Activated CD4-positive, alpha-beta T cell treated with anti-CD3 and anti-CD28 coated beads, Interleukin-2, Interleukin-4, amounts not matched to agents 100 ng/mL and 50 ng/mL, durations not matched to agents 16 hours and 8 hours (primary cell): ENCODE measurements around the gene MAP3K13.
"Not testable (repeated sequence)": the region's sequence is repeated elsewhere in the genome, so short reads cannot be mapped to it uniquely, and the experiment has no call there.

Experiments used
- DNase-seq: peaks from one replicate; pipeline ENCODE4 v3.0.0-alpha.2; 2020; ENCODE audit warnings: low spot score

MAP3K13 gene

DNA sequence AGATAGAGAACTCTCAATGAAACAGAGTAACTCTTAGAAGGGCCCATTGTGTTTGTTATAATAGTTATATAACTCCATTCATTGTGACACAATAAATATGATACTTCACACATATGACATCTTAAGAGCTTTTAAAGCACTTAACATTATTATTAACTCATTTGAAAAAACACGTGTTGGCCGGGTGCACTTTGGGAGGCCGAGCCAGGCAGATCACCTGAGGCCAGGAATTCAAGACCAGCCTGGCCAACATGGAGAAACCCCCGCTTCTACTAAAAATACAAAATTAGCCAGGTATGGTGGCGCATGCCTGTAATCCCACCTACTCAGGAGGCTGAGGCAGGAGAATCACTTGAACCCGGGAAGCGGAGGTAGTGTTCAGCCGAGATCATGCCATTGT, 88.5 kb downstream of the MAP3K13 start:
- DNase-seq: not testable (repeated sequence)

DNA sequence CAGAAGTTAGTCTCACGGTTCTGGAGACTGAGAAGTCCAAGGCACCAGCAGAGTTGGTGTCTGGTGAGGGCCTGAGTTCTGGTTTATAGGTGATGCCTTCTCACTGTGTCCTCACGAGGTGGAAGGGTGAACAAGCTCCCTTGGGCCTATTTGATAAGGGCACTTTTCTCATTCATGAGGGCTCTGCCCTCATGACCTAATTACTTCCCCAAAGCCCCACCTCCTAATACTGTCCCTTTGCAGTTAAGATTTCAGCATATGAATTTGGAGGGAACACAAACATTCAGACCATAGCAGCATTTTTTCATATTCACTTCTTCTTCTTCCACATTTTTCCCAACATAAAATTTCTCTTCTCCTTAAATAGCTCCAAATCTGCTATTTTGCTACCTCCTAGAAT, 94.4 kb downstream of the MAP3K13 start:
- no peak for DNase-seq

DNA sequence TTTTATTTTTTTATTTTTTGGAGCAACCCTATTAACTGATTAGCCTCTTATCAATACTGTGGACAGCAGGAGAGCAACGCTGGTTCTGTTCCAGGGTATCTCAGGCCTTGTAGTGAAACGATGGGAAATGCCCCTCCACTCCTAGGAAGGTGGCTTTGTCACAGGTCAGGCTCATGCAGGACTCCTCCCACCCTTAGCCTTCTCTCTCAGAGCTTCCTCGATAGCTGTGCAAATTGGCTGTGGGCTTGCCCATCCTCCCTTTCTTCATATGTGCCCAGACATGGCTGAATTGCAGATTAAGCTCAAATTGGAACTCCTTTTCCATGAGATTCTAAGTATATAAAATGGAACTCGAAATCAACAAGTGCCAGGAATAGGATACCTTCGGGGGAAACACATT, 97.4 kb downstream of the MAP3K13 start:
- DNase-seq: no peak

DNA sequence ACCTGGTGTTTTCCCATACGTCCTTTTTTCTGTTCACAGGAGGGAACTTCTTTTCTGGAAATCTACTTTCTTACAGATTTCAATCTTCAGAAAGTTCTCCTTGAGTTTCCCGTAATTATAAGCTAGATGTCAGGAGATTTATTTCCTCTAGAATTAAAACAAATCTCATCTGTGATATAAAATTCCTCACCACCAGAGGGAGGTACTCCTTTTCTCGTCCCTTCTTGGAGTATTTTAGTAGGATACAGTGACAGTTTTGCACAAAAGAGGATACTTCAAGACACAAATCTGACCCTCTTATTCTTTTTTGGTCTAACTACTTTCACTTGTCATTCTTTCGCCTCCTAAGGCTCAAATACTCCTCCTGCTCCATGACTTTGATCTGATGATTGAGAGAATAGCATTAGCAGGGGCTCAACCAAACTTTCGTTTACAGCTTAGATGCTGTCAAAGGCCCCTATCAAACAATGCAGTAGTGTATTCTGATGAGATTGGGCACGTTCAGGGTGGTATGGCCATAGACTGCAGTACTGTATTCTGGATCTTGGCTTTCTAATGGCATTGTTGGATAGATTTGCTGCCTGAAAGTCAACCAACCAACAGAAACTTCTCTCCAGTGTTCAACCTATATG, 97.9 kb downstream of the MAP3K13 start:
- no peak for DNase-seq

DNA sequence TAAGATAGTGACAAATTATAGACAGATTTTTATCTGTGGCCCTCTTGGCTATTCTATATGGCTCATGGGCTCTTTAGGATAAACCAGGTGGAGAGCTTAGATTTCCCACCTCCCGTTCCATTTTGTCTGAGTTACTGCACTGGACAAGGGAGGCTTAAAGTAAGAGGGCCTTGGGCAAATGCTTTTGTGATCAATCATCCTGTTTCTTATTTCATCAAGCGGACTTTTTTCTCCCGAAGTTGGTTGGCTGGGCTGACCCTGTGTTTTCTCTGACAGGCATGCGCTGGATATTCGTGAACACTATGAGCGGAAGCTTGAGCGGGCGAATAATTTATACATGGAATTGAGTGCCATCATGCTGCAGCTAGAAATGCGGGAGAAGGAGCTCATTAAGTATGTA, 102.5 kb downstream of the MAP3K13 start:
- no peak for DNase-seq

DNA sequence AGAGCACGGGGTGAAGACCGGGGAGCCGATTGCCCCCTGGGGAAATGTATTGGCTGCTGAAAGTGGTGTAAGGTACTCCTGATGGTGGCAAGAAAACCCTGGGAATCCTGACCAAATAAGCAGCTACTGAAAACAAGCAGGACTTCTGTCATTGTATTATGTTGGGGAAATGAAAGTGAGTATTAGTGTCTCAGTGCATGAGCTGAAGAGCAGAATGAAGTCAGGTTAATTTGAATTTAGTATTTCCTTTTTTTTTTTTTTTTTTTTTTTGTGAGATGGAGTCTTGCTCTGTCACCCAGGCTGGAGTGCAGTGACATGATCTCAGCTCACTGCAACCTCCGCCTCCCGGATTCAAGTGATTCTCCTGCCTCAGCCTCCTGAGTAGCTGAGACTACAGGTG, 103.2 kb downstream of the MAP3K13 start:
- not testable (repeated sequence) for DNase-seq

DNA sequence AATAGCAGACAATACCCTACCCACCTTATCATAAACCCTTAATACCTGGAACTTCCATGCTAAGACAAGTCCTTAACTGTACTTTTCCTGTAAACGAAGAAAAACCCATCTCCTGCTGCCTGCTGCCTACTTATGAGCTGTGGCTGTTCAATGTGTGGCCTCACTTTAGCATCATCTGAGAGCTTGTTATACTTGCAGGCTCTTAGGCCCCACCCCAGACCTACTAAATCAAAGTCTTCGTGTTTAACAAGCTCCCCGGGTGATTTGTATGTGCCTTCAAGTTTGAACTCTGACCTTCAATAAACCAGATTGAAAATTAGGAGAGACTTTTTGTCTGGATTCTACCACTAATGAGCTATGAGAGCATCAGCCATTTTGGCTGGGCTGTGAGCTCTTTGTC, 106.6 kb downstream of the MAP3K13 start:
- DNase-seq: no peak

DNA sequence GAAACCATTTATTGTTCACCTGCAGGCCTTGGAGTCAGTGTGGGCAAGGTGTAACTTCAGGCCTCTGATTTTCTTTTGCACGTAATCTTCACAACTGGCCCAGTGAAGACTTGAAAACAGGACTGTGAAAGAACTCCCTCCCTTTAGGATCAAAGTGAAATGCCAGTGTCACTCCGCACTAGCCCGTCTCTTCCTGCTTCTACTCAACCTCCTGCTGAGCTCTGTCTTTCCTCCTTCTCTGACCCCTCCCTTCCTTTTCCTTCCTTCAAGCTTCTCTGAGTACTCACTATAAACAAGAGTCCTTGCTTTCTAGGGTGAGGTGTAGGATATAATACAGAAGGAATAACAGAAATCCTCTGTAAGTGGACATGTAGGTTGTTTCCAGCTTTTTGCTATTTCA, 107.4 kb downstream of the MAP3K13 start:
- DNase-seq: no peak

DNA sequence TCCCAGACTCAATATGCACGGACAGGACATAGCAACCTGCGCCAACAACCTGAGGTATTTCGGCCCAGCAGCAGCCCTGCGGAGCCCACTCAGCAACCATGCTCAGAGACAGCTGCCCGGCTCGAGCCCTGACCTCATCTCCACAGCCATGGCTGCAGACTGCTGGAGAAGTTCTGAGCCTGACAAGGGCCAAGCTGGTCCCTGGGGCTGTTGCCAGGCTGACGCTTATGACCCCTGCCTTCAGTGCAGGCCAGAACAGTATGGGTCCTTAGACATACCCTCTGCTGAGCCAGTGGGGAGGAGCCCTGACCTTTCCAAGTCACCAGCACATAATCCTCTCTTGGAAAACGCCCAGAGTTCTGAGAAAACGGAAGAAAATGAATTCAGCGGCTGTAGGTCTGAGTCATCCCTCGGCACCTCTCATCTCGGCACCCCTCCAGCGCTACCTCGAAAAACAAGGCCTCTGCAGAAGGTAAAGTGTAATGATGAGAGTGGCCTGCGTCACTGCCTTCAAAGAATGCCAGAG, 110.4 kb downstream of the MAP3K13 start:
- DNase-seq: no peak

DNA sequence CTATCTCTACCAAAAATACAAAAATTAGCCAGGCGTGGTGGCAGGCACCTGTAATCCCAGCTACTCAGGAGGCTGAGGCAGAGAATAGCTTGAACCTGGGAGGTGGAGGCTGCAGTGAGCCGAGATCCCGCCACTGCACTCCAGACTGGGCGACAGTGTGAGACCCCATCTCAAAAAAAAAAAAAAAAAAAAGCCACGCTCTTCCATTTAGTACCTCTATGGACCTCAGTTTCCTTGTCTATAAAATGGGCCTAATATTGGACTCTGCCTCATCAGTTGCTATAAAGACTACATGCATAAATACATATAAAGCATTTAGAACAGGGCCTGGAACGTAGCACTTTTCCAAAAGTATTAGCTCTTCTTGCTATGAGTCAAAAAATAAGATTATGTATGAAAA, 112.0 kb downstream of the MAP3K13 start:
- DNase-seq: not testable (repeated sequence)

DNA sequence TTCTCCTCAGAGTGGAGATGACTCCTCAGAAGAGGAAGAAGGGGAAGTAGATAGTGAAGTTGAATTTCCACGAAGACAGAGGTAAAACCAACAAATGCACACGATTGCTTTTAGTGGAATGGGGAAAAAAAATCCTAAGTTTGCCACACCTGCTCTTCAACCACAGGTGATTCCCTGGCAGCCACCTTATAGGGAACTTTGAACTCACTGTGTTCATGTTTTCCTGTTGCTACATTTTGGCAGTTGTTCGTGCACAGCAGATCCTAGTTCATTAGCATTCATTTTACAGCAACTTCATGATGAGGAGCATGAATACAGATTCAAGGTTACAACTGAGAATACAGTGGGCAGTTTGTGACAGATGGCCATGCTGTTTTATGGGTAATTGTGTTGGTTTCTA, 114.4 kb downstream of the MAP3K13 start:
- DNase-seq: no peak

DNA sequence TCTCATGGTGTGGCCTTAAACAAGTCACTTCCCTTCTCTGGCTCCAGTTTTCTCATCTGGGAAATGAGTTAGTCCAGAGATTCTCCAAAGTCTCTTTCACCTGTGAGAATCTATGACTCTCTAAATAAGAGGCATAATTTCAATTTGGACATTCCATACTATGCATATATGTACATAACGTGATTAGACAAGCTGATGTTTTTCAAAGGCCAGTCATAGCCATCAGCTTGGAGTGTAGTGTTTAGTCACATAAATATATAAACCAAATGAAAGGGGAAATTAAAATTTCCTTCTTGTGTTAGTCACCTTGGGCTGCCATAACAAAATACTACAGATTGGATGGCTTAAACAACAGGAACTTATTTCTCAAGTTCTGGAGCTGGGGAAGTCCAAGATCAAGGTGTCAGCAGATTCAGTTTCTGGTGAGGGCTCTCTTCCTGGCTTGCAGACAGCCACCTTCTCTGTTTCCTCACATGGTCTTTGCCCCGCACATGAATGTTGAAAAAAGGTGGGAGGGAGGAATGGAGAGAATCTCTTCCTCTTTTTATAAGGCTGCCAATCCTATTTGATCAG, 116.5 kb downstream of the MAP3K13 start:
- no peak for DNase-seq

DNA sequence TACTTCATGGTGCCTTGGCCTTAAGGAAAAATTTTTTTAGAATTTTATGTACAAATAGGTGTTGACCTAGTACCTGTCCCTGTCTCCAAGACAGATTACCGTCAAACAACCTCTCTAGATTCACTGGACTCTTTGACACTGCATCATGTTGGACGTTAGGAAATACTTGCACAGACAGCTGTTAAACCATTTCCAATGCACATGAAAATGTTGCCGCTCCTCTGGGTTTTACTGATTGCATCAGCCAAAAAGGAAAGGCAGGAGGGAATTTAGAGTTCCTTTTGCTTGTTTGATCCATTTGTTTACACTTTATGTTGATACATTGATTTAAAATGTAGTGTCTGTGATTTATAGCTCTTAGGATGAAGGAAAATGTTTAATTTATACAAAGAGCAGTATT, 121.4 kb downstream of the MAP3K13 start:
- DNase-seq: no peak

DNA sequence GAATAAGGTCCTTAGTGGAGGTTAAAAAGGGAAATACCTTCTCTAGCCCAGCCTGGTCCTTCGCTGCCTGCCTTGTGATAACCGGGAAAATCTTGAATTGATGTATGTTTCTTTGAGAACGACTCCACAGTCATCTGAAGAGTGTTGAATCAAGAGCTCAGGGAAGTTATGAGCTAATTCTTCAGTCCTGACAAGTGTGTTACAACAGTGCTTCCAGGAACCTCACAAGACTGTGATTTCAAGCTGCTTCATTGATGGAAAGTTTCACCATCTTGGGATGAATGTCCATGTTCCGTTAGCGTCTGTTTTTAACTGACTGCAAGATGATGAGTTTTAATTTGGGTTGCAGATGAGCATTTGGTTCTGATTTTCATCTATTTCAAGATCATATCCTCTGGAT, 123.5 kb downstream of the MAP3K13 start:
- no peak for DNase-seq

DNA sequence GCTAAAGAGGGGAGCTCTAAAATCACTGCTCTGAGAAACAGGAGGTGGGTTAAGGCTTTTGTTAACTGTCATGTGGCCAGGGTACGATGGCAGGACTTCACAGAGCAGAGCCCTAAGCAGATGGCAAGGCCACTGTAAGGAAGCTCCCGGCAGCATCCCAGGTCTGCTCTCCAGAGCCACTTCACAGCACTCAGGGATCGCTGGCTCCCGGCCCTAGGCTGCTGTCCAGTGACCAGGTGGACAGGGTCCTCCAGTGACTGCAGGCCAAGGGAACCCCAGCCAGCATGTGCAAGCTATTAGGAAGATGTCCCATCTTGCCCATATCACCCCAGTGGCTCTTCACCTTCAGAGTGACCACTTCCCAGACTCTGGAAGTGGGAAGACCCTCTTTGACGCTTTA, 125.5 kb downstream of the MAP3K13 start:
- DNase-seq: no peak

DNA sequence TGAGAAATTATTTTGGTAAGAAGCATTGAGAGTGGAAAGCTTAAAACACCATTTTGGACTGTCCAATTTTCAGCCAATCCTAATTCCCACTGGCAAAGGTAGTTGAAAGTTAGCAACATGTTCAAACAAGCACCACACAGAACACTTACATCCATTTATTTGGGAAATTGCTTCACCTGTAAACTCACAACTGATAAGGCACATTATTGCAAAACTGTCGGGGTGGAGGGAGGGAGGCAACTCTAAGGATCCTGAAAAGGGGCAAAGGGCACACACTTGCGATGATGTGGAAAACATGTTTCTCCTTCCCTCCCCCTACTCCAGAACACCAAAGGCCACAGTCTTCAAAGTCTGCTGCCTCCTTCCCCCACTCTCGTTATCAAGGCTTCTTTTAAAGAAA, 126.5 kb downstream of the MAP3K13 start:
- no peak for DNase-seq

DNA sequence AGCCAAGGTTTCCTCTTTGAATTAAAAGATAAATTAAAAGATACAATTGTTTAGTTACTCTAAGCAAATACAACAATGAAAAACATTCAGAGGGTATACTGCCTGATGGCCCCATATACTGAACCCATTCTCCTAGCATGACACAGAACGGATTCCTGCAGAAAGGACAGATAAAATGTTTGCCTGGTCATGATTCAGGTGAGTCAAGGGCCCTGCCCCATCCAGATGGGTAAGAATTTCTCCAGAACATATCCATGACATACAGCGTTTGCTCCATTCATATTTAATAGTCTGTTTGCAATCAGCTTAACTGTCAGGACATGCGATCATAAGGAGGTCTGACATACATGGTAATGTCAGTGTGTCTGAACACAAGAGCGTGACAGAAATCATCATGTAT, 127.3 kb downstream of the MAP3K13 start:
- DNase-seq: no peak

DNA sequence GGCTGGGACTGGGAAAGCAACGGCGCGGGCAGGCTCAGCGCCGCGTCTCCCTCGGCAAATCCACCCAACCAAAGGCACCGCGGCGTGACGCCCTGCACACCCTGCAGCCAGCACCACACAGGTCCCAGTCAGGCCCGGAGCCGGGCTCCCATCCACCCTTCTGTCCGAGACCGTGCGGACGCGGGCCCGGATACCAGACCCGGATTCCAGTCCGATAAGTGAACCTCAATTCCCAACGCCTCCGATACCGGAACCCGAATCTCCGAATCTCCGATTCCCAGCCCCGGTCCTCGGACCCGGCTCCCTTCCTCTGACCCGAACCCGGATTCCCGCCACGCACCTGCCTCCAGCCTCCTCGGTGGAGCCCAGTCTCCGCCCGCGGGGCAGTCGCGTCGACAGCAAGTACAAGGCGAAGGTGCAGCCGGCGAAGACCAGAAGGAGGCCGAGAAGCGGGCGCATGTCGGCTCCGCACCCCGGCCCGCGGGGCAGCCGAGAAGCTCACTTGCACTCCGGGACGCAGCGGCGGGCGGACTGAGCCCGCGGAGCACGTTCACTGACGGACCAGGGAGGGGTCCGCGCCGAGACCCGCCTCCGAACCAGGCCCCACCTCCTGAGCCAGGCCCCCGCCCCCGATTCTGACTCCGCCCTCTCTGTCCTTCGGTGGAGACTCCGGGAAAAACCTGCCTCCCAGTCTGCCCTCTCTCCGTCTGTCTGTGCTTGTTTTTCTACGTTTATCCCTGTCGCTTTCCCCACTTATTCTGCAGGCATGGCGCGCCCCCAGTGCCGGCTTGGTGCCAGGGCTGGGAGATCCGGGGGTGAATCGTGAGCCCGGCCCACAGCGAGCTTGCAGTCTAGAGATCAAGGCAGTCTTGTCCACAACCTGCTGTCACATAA, 135.8 kb downstream of the MAP3K13 start, which contains the start of gene TMEM41A:
TSS of gene TMEM41A (minus strand) at position 533 of the 894 bp plus-strand sequence. CDS start at position 459, 74 bp downstream.
- DNase-seq: peak; percentile 93

DNA sequence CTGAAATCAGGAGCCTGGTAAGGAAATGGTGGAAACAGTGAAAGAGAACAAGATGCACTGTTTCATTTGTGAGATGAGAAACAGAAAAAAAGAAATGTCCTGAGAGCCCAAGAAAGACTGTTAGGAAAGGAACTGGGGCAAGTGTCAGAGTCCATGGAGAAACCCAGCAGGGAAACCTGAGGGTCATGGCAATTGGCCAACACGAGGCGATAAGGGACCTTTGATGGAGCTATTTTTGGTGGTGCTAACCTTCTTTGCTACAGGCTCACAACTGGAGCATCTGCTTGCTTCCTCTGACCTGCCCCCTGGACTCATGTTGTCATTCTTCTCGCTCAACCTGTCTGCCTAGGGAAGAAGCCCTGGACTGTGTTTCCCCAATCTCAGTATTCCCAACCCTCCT, 140.1 kb downstream of the MAP3K13 start:
- no peak for DNase-seq

DNA sequence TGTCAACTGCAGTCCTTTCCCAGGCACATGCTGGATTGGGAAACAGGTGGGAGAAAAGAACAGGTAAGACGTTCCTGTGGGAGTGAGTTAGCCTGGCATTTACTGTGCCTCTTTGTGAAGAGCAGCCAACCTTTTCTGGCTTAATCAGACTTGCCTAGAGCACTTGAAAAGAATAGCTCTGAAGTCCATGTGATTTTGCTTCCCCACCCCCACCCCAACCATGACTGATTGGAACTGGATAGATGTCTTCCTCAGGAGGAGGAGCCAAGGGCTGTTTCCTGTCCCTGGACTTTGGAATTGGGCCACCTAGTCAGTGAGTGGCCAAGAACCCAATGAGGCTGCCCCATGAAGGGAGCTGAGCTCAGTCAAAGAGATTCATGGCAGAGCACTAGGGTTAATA, 140.6 kb downstream of the MAP3K13 start:
- DNase-seq: no peak

DNA sequence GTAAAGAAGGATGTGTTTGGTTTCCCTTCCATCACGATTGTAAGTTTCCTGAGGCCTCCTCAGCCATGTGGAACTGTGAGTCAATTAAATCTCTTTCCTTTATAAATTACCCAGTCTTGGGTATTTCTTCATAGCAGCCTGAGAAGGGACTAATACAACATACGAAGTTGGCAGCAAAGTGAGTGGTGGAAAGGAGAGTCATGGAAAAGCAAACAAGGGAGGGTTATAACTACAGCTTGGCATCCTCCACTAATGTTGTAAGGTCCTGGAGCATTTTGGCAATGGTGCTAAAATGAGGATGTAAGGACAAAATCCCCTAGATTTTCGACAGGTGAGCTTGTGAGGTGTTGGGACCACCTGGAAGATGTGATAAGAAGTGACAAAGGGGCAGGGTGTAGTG, 141.7 kb downstream of the MAP3K13 start:
- DNase-seq: no peak

DNA sequence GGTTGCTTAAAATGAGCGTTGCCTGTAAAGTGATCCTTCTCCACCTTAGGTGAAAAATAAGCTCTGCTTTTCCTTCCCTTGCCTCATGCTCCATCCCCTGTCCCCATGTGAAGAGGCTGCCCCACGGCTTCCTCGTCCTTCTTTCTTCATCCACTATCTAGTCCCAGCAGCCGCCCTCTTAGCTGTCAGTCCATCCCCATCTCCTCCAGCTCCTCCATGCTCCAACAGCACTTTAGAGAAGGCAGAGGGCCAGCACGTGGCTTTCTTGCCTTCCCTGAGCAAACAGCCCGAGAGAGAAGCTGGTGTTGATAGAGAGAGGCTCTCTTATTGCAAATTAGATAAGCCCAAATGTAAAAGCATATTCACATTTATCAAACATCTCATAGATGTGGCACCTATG, 144.9 kb downstream of the MAP3K13 start:
- no peak for DNase-seq
